ENCODE data around the gene LPO.

The LPO gene

GRCh38 chr17:58238147-58238634 lies at the start of gene LPO:
Gene LPO, plus strand, starts transcription at chr17:58238584. Its CDS starts 4,396 bp downstream, at chr17:58242980.
- DNase-seq (ENCODE audit: low spot score): no peak

GRCh38 chr17:58189436-58190146 lies 48.8 kb upstream of the LPO start:
- peak; percentile 58 for DNase-seq (ENCODE audit: low spot score)

- DNase-seq (ENCODE audit: low spot score): no peak
These were observed 47.0 kb upstream of the LPO start for GRCh38 chr17:58191241-58191896.

- no peak for DNase-seq (ENCODE audit: low spot score)
These were observed 45.8 kb upstream of the LPO start, which contains the start of gene EPX for GRCh38 chr17:58192612-58193011. Gene EPX, plus strand, starts transcription at chr17:58192726. Its CDS starts 121 bp downstream, at chr17:58192847.

GRCh38 chr17:58193641-58194255 lies 44.6 kb upstream of the LPO start:
- DNase-seq (ENCODE audit: low spot score): no peak

- no peak for DNase-seq (ENCODE audit: low spot score)
These were observed 42.8 kb upstream of the LPO start for GRCh38 chr17:58195518-58196123.

GRCh38 chr17:58196610-58197009 lies 41.8 kb upstream of the LPO start:
- DNase-seq (ENCODE audit: low spot score): no peak

GRCh38 chr17:58200024-58200633 lies 38.3 kb upstream of the LPO start:
- DNase-seq (ENCODE audit: low spot score): peak; percentile 30

- no peak for DNase-seq (ENCODE audit: low spot score)
These were observed 35.5 kb upstream of the LPO start for GRCh38 chr17:58202859-58203258.

GRCh38 chr17:58204796-58205195 lies 33.6 kb upstream of the LPO start:
- DNase-seq (ENCODE audit: low spot score): no peak

GRCh38 chr17:58205936-58206335 lies 32.4 kb upstream of the LPO start:
- DNase-seq (ENCODE audit: low spot score): no peak

- DNase-seq (ENCODE audit: low spot score): no peak
These were observed 30.9 kb upstream of the LPO start for GRCh38 chr17:58207451-58207850.

- no peak for DNase-seq (ENCODE audit: low spot score)
These were observed 30.0 kb upstream of the LPO start for GRCh38 chr17:58208344-58208743.

- no peak for DNase-seq (ENCODE audit: low spot score)
These were observed 27.5 kb upstream of the LPO start for GRCh38 chr17:58210922-58211321.

GRCh38 chr17:58215685-58216084 lies 22.7 kb upstream of the LPO start:
- DNase-seq (ENCODE audit: low spot score): no peak

GRCh38 chr17:58217766-58218165 lies 20.6 kb upstream of the LPO start:
- no peak for DNase-seq (ENCODE audit: low spot score)

GRCh38 chr17:58219007-58219788 lies 19.2 kb upstream of the LPO start, which contains the start of gene MKS1:
Gene MKS1, minus strand, starts transcription at chr17:58219255. Its CDS starts 25 bp downstream, at chr17:58219230.
- peak; percentile 95 for DNase-seq (ENCODE audit: low spot score)

GRCh38 chr17:58219789-58220183 lies 18.6 kb upstream of the LPO start:
- no peak for DNase-seq (ENCODE audit: low spot score)

- peak; percentile 28 for DNase-seq (ENCODE audit: low spot score)
These were observed 14.1 kb upstream of the LPO start for GRCh38 chr17:58224315-58224714.

GRCh38 chr17:58227733-58228132 lies 10.7 kb upstream of the LPO start:
- DNase-seq (ENCODE audit: low spot score): no peak

- no peak for DNase-seq (ENCODE audit: low spot score)
These were observed 9.7 kb upstream of the LPO start for GRCh38 chr17:58228679-58229078.

All from LoVo (cell line).